ENCODE data around the gene TRIM44.
"Not testable (repeated sequence)": the region's sequence is repeated elsewhere in the genome, so short reads cannot be mapped to it uniquely, and the experiment has no call there.

Gene TRIM44

GRCh38 chr11:35712533-35712932 lies 50.0 kb downstream of the TRIM44 start:
- no peak for TF ChIP-seq EZH2phosphoT487 (conservative IDR thresholded peaks at IDR 0.05; ENCODE audit: low read length)
- TF ChIP-seq, protein P1, sequence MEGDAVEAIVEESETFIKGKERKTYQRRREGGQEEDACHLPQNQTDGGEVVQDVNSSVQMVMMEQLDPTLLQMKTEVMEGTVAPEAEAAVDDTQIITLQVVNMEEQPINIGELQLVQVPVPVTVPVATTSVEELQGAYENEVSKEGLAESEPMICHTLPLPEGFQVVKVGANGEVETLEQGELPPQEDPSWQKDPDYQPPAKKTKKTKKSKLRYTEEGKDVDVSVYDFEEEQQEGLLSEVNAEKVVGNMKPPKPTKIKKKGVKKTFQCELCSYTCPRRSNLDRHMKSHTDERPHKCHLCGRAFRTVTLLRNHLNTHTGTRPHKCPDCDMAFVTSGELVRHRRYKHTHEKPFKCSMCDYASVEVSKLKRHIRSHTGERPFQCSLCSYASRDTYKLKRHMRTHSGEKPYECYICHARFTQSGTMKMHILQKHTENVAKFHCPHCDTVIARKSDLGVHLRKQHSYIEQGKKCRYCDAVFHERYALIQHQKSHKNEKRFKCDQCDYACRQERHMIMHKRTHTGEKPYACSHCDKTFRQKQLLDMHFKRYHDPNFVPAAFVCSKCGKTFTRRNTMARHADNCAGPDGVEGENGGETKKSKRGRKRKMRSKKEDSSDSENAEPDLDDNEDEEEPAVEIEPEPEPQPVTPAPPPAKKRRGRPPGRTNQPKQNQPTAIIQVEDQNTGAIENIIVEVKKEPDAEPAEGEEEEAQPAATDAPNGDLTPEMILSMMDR (IDR thresholded peaks at IDR 0.05; ENCODE audit: insufficient read depth, low read length, poor library complexity, severe bottlenecking): no peak
- H3K79me2 ChIP-seq (ENCODE audit: insufficient read depth, low read length): no peaks in the 10 kb centered on the region
- no peak overlapping the region for H2AFZ ChIP-seq (ENCODE audit: low read depth, low read length, severe bottlenecking)
- H3K9ac ChIP-seq (ENCODE audit: low read length): no peak overlapping the region
- no peaks in the 10 kb centered on the region for H3K9me3 ChIP-seq (ENCODE audit: insufficient read depth, low read length)
- H3F3A ChIP-seq (ENCODE audit: insufficient read depth): no peaks in the 10 kb centered on the region
- H3K27ac ChIP-seq (ENCODE audit: low read depth, low read length): no peak overlapping the region
- no peaks in the 10 kb centered on the region for H4K20me1 ChIP-seq (ENCODE audit: low read depth, low read length)
- no peak overlapping the region for H3K4me3 ChIP-seq (ENCODE audit: insufficient read depth, low read length, poor library complexity, severe bottlenecking)
- H3K27me3 ChIP-seq (ENCODE audit: low read length): no peaks in the 10 kb centered on the region
- H3K9me2 ChIP-seq (replicated peaks; ENCODE audit: insufficient read depth, low read length): no peaks in the 10 kb centered on the region
- H3K36me3 ChIP-seq (ENCODE audit: low read length): no peaks in the 10 kb centered on the region
- H3K4me2 ChIP-seq (ENCODE audit: low read depth, low read length, poor library complexity, severe bottlenecking): no peak overlapping the region

DNA sequence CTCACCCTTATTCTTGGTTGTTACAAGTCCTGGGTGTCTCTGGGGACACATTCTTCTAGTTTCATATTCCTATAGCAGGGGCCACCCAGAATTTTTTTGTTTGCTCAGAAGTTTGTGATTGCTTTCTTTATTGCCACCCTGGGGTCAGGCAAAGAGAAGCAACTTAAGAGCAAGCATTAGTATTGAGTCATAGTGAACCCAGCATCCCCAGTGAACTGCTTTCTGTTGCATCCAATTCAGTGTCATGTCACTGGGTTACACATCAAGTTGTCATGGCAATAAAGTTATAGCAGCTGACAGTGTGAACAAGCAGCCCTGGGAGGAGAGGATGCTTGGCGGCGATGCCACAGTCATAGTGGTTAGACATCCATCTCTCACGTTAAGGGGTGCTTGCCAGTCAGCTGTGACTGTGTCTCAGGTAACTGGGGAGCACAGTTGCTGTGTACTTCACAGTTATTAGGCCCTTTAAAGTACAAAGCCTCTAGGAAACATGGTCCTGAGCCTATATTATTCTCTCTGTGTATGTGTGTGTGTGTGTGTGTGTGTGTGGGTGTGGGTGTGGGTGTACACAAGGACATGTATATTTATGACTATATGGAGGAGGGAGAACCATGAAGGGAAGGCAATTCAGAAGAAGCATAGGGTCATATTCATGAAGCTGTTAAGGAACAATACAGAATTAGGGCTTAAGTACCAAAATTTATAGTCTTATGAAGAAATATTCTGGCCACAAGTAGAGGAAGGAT lies 52.5 kb downstream of the TRIM44 start:
- no peaks in the 10 kb centered on the region for H3K9me3 ChIP-seq (ENCODE audit: insufficient read depth, low read length)
- H3K27me3 ChIP-seq (ENCODE audit: low read length): no peaks in the 10 kb centered on the region
- no peaks in the 10 kb centered on the region for H3K9me2 ChIP-seq (replicated peaks; ENCODE audit: insufficient read depth, low read length)
- H3K79me2 ChIP-seq (ENCODE audit: insufficient read depth, low read length): no peaks in the 10 kb centered on the region
- TF ChIP-seq, protein P1 (IDR thresholded peaks at IDR 0.05; ENCODE audit: insufficient read depth, low read length, poor library complexity, severe bottlenecking): no peak
- TF ChIP-seq EZH2phosphoT487 (conservative IDR thresholded peaks at IDR 0.05; ENCODE audit: low read length): no peak
- no peaks in the 10 kb centered on the region for H3K36me3 ChIP-seq (ENCODE audit: low read length)
- no peak overlapping the region for H3K4me3 ChIP-seq (ENCODE audit: insufficient read depth, low read length, poor library complexity, severe bottlenecking)
- no peak overlapping the region for H2AFZ ChIP-seq (ENCODE audit: low read depth, low read length, severe bottlenecking)
- H3K27ac ChIP-seq (ENCODE audit: low read depth, low read length): no peak overlapping the region
- H3K4me2 ChIP-seq (ENCODE audit: low read depth, low read length, poor library complexity, severe bottlenecking): no peak overlapping the region
- no peak overlapping the region for H3K9ac ChIP-seq (ENCODE audit: low read length)
- H4K20me1 ChIP-seq (ENCODE audit: low read depth, low read length): no peaks in the 10 kb centered on the region
- H3F3A ChIP-seq (ENCODE audit: insufficient read depth): no peaks in the 10 kb centered on the region

GRCh38 chr11:35715677-35716076 lies 53.1 kb downstream of the TRIM44 start:
- not testable (repeated sequence) for H3K27ac ChIP-seq (ENCODE audit: low read depth, low read length); H3F3A ChIP-seq (ENCODE audit: insufficient read depth); H2AFZ ChIP-seq (ENCODE audit: low read depth, low read length, severe bottlenecking); H3K9ac ChIP-seq (ENCODE audit: low read length); H3K4me2 ChIP-seq (ENCODE audit: low read depth, low read length, poor library complexity, severe bottlenecking); H3K4me3 ChIP-seq (ENCODE audit: insufficient read depth, low read length, poor library complexity, severe bottlenecking); H3K36me3 ChIP-seq (ENCODE audit: low read length); H3K27me3 ChIP-seq (ENCODE audit: low read length); H3K9me2 ChIP-seq (replicated peaks; ENCODE audit: insufficient read depth, low read length); H4K20me1 ChIP-seq (ENCODE audit: low read depth, low read length); H3K79me2 ChIP-seq (ENCODE audit: insufficient read depth, low read length); H3K9me3 ChIP-seq (ENCODE audit: insufficient read depth, low read length)

- no peaks in the 10 kb centered on the region for H3K27me3 ChIP-seq (ENCODE audit: low read length)
- TF ChIP-seq, protein P1 (IDR thresholded peaks at IDR 0.05; ENCODE audit: insufficient read depth, low read length, poor library complexity, severe bottlenecking): no peak
- no peak for TF ChIP-seq EZH2phosphoT487 (conservative IDR thresholded peaks at IDR 0.05; ENCODE audit: low read length)
- no peaks in the 10 kb centered on the region for H3F3A ChIP-seq (ENCODE audit: insufficient read depth)
- no peak overlapping the region for H2AFZ ChIP-seq (ENCODE audit: low read depth, low read length, severe bottlenecking)
- H3K9ac ChIP-seq (ENCODE audit: low read length): no peak overlapping the region
- no peaks in the 10 kb centered on the region for H3K79me2 ChIP-seq (ENCODE audit: insufficient read depth, low read length)
- no peaks in the 10 kb centered on the region for H4K20me1 ChIP-seq (ENCODE audit: low read depth, low read length)
- no peak overlapping the region for H3K4me2 ChIP-seq (ENCODE audit: low read depth, low read length, poor library complexity, severe bottlenecking)
- H3K9me3 ChIP-seq (ENCODE audit: insufficient read depth, low read length): no peaks in the 10 kb centered on the region
- H3K9me2 ChIP-seq (replicated peaks; ENCODE audit: insufficient read depth, low read length): no peaks in the 10 kb centered on the region
- H3K36me3 ChIP-seq (ENCODE audit: low read length): no peaks in the 10 kb centered on the region
- no peak overlapping the region for H3K4me3 ChIP-seq (ENCODE audit: insufficient read depth, low read length, poor library complexity, severe bottlenecking)
- no peak overlapping the region for H3K27ac ChIP-seq (ENCODE audit: low read depth, low read length)
Observed at GRCh38 chr11:35717043-35717442, 54.5 kb downstream of the TRIM44 start.

Measured in SU-DHL-6 (cell line).